ENCODE data around the gene B3GALT6. TPM values are rescaled to one million over a fixed set of nuclear protein-coding genes. Genes with fewer than 3 reads are reported as not detected.

B3GALT6 gene
- total RNA-seq, 1 donor: 24.7 TPM

GRCh38 chr1:1242461-1243265 is 10.6 kb downstream of the B3GALT6 start:
- TF ChIP-seq CTCF (IDR thresholded peaks at IDR 0.05; ENCODE audit: insufficient read depth, low read length): no peak
- H3K4me3 ChIP-seq (ENCODE audit: low read depth, low read length): no peak overlapping the region
- no peak for DNase-seq (ENCODE audit: low read depth)

GRCh38 chr1:1243266-1243660 is 11.2 kb downstream of the B3GALT6 start:
- no peak for DNase-seq (ENCODE audit: low read depth)
- TF ChIP-seq CTCF (IDR thresholded peaks at IDR 0.05; ENCODE audit: insufficient read depth, low read length): no peak

GRCh38 chr1:1243807-1244191 is 11.8 kb downstream of the B3GALT6 start:
- H3K4me3 ChIP-seq (ENCODE audit: low read depth, low read length): no peak overlapping the region
- DNase-seq (ENCODE audit: low read depth): no peak
- no peak for TF ChIP-seq CTCF (IDR thresholded peaks at IDR 0.05; ENCODE audit: insufficient read depth, low read length)

More at GRCh38 chr1:1243266-1243660, 11.2 kb downstream of the B3GALT6 start:
- H3K4me3 ChIP-seq (ENCODE audit: low read depth, low read length): no peak overlapping the region

GRCh38 chr1:1244192-1244811 is 12.3 kb downstream of the B3GALT6 start:
- DNase-seq (ENCODE audit: low read depth): no peak
- TF ChIP-seq CTCF (IDR thresholded peaks at IDR 0.05; ENCODE audit: insufficient read depth, low read length): no peak

GRCh38 chr1:1245178-1245816 is 13.3 kb downstream of the B3GALT6 start:
- no peak for TF ChIP-seq CTCF (IDR thresholded peaks at IDR 0.05; ENCODE audit: insufficient read depth, low read length)
- H3K4me3 ChIP-seq (ENCODE audit: low read depth, low read length): no peak overlapping the region
- DNase-seq (ENCODE audit: low read depth): no peak

More at GRCh38 chr1:1244192-1244811, 12.3 kb downstream of the B3GALT6 start:
- H3K4me3 ChIP-seq (ENCODE audit: low read depth, low read length): no peak overlapping the region

GRCh38 chr1:1245817-1246576 is 14.0 kb downstream of the B3GALT6 start:
- DNase-seq (ENCODE audit: low read depth): no peak
- TF ChIP-seq CTCF (IDR thresholded peaks at IDR 0.05; ENCODE audit: insufficient read depth, low read length): no peak

More at GRCh38 chr1:1245817-1246576, 14.0 kb downstream of the B3GALT6 start:
- H3K4me3 ChIP-seq (ENCODE audit: low read depth, low read length): no peak overlapping the region

Data from fibroblast of the aortic adventitia (primary cell).